NCI-H2227 (cell line): ENCODE results near the gene GPD2.

ENCODE experiments used
- DNase-seq: peaks from one replicate; lab custom pipeline; 2025; ENCODE audit not compliant: unreplicated experiment; lab: John Stamatoyannopoulos, UW

The GPD2 gene

DNA sequence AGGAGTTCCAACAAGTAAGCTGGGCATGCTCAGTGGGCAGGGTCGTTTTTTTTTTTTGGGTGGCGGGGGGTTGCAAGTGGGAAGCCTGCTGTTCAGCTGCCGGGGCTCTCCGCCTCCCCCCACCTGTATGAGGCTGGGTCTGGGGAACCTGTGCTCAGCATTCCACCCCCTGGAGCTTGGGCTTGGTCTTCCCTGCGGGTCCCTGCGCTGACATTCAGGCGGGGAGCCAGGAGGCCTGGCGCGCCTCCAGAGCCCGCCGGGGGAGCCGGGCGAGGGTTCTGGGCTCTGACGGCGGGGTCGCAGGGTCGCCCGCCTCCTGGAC lies 822 bp upstream of the GPD2 start:
- DNase-seq: no peak

DNA sequence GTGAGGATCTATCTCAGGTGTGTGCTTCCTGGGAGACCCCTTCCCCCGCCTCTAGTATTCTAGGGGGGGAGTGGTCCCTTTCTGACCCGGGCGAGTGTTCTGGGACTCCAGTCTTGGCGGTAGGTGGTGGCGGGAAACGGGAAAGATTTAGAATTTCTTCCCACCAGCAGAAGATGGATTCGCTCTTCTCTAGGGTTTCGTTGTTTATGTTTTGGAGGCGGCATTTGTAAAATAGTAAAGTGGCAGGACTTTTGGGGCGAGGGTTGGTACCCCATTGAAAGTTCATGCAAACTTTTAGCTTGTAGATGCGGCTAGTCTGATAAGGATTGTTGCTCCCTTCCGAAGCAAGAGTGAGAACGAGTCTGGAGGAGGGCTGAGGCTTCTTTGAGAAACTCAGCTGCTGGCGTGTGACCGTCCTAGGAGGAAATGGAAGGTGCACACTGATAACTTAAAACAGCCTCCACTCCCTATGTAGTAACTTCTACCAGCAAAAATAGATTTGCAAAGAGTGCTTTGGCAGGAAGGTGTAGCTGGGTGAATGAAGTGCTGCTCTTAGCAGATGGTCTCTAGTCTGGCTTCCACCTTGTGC lies 412 bp downstream of the GPD2 start:
- peak; percentile 44 for DNase-seq

DNA sequence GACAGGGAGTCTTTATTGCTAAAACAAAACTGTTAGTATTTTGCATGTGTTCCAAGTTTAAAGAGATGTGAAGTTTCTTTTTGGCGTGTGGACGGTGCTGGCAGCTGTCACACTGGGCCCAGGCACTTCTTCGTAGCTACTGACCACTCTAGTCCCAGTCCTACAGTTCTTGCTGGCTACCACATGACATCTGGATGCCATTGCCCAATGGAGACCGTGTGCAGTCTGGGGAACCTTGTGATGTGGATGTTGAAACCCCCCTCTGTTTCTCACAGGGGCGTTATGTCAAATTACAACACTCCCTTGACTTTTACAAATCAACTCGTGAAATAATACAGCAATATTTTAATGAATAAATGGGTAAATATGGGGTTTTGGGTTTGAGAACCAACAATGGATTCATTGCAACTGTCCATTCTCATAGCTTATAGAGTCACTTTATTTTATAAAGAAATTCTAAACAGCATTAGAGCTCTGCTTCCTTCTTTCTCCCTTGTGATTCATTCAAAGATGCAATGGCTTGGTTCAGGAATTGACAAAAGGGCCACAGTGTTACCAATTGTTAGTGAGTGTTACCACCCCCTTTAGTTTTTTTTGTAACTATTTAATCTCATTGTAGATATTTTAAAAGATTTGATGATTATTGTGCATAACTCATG lies 1.2 kb downstream of the GPD2 start:
- no peak for DNase-seq

DNA sequence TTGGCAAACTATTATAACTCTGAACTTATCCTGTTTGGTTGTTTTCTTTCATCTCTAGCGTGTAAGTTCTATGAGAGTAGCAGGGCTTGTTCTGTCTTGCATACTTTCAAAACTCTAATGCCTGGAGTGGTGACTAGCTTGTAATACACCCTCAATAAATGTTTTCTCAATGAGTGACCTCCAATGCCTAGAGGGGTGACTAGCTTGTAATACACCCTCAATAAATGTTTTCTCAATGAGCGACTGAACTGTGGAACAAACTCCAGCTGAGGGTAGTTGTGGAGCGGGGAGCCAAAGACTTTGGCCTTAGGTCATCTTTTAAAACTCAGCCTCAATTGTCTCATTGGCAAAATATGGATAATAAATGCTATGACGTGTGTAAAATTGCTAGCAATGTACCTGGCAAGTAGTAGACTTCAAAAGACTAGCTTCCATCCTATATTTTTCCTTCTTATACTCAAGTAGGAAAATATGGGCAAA lies 1.8 kb downstream of the GPD2 start:
- no peak for DNase-seq

DNA sequence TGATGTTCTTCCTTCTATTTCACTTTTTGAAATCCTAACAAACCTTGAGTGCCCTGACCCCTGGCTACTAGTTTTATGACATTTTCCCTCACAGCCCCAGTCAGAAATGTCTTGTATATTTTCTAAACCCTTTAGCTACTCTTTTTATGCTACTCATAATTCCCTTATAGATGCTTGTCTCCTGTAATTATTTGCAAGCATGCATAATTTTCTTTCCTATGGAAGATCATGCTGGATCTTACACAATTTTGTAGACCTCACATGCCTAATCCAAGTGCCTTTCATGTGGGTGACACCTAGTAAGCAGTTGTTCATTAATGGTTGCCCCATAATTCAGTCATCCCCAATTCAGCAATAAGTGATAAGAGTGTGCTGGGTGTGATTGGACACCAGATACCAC lies 6.9 kb downstream of the GPD2 start:
- no peak for DNase-seq

DNA sequence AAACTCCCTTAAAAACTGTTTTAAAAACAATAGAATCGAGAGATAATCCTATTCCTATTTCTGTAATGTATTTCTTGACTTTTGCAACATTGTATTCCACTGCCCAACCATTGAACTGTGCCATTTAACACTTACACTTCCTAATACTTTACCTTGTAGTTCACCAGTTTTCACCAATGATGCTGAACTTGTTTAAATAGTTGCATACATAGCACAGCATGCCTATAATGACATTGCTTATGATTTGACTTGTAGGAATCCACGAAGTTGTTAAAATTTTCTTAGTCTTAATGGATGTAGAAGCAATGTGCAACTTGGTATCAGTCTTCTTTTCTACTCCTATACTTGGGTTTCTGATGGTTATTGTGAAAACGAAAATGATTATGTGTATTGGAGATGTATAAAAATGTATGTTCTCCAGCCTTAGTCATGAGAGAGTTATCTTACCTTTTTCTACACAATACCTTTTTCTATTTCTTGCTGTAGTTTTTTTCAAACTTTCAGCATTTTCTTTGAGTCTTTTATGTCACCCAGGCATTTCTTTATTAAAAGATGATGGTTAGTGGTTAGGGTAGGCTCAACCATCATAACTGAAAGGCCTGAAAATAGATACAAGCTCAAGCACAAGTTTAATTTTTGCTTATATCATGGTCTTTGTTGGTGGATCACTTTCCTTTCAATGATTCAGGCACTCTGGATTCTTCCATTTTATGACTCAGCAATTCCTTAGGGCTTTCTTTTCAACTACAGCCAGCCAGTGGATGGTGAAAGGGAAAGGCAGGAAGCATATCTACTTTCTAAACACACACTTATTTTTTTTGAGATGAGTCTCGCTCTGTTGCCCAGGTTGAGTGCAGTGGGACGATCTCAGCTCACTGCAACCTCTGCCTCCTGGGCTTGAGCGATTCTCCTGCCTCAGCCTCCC lies 9.4 kb downstream of the GPD2 start:
- no peak for DNase-seq

DNA sequence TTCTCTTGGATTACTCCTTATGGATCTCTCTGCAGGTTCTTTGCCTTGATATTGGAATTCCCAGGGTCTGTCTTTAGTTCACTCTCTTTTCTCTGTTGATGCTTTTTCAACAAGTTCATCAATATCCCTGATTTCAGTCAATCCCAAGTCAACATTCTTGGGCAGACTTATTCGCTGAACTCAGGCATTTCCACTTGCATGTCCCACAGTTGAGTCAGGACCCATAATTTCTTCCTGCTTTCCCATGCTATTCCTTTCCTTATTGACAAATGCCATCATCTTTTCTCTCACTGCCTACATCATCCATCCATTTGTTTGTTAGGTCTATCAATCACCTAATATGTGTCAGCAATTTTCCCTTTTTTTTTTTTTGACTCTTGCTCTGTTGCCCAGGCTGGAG lies 11.6 kb downstream of the GPD2 start:
- no peak for DNase-seq

DNA sequence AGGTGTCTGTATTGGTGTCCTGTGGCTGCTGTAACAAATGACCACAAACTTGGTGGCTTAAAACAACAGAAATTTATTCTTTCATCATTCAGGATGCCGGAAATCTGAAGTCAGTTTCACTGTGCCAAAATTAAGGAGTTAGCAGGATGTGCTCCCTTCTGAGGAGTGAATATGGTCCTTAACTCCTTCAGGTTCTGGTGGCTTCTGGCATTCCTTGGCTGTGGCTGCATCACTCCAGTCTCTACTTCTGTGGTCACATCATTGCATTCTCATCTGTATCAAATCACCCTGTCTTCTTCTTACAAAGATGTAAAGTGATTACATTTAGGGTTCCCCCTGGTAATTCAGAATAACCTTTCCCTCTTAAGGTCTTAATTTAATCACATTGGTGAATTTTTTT lies 12.6 kb downstream of the GPD2 start:
- no peak for DNase-seq

DNA sequence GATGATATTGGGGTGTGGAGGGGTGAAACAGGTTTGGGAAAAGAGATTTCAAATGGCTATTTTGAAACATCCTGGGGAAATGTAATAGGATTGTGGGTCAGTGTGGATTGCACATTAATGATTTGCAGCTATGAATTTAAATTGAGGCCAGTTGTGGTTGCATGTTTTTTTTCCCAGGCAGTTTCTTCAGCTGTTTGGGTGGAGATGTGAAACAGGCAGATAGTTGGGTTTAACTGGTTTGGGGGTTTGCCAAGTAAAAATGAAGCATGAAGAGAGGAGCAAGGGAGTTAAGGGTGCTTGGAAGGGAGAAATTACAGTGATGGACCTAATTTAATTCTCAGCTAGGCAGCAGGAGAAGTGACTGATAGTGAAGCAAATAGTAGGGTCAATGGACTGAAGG lies 16.8 kb downstream of the GPD2 start:
- DNase-seq: no peak

DNA sequence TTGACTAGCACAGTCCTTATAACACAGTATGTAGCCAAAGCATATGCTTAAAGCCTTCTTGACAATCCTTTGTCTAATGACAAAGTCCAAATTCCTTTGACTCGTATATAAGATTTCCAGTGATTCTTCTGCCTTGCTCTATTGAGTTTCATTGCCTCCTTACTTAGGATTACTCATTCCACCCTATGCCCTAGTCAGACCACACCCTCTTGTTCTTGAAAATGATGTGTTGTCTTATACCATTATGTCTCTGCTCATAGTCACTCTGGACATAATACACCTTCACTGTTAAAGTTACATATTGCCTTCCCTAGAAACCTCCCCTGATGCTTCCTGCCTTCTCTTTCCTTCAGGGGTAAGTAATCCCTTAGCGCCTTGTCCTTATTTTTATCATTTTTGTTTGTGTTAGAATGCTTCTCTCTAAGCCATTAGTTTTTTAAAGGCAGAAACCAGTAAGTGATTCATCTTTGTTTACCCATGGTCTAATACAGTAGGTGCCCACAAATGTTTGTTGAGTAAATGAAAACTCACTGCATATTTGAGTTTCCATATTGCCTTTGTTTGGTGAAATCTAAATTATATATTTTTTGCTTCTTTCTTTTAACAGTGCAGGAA lies 19.3 kb downstream of the GPD2 start:
- DNase-seq: no peak

DNA sequence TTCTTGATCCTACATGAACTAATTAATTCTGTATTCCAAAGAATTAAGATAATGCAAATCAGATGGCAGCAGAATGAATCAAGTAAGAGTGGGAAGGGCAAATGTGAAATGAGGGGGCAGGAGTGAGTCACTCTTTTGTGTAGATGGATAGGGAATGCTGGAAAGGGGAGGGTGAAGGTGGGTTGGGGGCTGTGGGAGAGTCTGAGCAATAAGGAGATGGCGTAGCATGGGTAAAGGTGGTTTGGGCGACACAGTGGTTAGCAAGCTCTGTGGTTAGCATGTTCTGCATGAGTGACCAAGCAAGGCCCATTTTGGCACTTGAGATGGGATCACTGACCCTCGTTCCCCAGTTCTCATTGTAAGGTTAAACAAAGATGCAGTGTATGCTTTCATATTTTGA lies 20.4 kb downstream of the GPD2 start:
- no peak for DNase-seq

DNA sequence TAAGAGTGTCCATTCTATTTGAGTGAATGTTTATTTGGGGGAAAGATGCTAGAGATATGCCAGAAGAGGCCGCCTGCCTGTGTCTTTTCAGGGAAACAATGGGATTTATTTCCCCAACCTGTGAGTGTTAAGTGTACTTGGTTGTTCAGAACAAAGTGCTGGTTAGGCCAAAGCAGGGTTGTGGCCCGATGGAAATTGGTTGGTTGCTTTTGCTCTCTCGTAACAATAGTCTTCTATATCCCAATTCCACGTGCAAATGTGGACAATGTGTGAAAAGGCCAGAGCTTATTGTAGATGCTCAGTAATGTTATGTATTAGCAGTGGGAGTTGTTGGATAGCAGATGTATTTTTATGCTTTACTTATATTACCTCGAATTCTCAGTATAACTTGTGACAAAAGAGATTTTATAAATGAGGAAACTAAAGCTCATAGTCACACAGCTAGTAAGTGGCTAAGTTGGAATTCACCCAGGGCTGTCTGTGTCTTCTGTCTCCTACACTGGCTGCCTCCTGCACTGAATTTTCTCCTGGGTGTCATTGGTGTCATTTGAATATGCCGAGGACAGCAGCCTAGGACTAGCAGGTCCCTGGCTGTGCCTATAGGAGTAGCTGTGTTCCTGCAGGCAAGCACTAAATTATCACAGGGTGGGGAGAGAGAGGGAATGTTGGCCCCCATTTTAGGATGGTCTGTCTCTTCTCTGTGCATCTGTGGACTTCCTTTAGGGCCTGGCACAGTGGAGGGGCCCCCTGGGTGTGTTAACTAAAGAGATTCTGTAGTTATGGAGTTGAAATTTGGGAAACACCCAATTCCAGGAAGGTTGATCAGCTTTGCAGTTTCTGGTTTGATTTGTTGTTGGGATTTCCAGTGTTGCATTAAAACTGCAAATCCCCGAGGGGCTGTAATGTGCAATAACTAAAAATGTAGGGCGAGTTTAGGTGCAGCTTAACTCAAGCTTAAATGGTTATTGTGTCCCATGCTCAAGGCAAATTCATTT lies 21.6 kb downstream of the GPD2 start:
- DNase-seq: peak; percentile 15

DNA sequence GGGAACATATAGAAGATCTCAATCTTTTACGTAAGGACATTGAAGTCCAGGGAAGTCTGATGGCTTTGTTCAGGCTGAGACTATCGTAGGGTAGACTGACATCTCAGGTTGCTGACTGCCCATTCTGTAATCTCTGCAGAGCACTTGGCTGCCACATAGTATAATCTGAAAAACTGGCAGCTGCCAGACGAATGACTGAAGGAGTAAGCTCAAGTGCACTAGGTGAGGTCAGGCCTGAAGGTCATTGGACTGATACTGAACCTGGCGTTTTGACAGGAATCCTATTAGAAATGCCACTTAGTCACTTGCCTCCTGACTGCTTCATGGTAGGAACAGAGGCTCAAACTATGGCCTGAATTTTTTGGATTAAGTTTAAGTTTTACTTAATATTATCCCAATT lies 23.5 kb downstream of the GPD2 start:
- DNase-seq: no peak

DNA sequence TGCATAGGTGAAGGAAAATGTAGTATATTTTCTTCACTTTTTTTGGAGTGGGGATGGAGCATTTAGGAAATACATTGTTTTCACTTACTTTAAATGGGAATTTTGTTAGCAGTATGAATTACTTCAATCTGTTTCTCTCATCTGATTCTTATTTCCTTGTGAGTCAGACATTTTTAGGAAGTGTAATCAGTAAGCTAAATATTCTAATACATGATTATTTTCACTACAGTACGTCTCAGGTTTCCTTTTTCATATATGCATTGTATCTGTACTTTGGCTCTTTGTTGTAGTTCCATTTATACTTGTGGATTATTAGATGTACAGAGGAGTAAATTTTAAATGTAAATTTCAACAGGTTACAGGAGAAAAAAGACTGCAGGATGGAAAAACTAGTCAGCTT lies 27.9 kb downstream of the GPD2 start:
- no peak for DNase-seq

DNA sequence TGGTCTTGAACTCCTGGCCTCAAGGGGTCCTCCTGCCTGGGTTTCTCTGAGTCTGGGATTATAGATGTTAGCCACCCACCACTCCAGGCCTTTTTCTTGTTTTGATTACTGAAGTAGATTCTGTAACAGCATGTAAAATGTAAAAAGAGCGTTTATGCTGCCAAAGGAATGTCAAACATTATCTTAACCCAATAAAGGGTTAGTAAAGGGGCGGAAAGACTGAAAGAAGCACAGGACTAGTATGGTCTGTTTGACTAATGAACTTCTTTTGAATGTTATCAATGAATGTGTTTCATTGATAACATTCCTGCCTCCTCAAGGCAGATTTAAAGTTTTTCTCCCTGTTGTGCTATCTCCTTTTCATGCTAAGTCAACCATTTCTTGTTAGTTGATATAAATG lies 29.4 kb downstream of the GPD2 start:
- no peak for DNase-seq

DNA sequence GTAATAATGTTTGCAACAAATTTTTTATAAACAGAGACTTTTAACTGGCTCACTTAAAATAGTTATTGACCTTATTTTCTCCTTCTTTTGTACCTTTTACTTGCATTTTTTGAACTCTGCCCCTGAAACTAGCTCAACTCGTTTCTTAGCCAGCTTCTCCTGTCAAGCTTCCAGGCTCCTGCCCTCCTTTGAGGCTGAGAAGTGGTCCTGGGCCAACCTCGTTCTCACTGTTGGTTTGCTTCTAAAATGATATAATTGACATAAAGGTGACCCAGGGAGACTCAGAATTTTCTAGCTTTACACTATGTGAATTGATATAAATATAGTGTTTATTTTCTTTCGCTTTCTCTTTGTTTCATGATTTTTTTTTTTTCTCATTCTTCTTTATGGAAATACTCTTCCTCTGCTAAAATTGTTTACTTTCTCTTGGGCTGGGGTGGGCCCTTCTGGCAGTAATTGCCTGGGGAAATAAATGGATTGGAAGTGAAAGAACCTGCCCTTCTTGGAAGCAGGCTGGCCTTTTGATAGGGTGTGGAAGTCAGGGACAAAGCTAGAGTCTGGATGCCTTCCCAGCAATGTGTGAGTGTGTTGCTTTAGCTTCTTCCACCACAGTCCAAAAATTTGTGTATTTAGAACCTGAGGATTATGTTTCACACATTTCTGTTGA lies 30.7 kb downstream of the GPD2 start:
- peak; percentile 54 for DNase-seq

DNA sequence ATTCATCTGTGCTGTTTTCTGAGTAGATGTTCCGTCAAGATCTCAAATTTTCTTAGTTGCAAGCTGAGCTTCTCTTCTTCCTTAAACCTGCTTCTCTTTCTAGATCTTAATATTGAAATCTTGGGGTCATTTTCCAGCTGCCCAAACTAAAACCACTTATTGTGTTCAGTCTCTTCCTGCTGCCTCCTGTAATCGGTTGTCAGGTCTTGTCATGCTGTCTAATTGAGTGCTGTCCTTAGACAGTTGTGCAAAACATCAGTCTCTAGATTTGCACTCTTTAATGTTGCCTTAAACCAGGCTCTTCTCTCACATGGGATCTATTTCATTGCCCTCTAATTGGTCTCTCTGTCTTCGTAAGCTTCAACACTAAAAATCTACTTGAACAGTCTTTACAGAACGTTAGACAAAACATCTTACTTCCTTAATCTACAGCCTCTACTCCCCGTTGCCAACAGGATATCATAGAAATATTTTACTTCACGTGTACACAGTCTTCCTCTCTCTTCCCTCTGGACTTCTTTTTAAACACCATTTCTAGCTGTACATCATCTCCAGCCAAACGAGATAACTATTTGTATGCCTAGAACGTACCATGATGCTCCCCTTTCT lies 34.9 kb downstream of the GPD2 start:
- DNase-seq: no peak

DNA sequence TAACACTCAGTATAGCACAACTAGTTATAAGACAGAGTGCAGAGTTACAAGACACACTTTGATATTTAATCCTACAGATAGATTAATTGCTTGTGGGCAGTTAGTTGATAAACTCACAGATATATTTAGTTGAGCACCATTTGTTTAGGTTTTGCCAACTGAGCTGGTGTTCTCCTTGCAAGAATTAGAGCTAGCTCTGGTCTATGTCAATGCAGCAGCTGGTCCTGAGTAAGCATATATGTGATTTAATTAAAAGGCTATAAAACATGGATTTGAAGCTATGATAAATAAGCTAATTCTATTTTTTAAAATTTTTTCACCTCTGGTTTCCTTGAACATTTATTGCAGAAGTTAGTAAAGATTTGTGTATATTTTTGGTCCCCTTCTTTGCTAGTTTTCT lies 35.6 kb downstream of the GPD2 start:
- DNase-seq: no peak

DNA sequence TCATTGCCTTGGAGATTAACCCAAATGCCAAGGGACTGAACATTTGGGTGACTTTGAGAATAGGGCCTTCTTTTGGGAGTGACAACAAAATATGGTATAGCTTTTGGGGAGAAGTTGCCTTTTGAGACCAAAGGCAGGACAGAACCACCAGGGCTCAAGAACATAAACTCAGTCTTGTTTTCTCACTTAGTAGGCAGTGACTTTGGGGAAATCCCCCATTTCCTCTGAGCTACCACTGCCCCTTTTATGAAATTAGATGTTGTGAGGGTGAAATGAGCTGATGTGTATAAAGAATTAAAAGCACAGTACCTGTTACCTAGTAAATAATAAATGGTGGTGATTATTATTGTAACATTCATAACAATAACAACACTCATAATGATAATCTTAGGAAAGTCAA lies 36.5 kb downstream of the GPD2 start:
- no peak for DNase-seq

DNA sequence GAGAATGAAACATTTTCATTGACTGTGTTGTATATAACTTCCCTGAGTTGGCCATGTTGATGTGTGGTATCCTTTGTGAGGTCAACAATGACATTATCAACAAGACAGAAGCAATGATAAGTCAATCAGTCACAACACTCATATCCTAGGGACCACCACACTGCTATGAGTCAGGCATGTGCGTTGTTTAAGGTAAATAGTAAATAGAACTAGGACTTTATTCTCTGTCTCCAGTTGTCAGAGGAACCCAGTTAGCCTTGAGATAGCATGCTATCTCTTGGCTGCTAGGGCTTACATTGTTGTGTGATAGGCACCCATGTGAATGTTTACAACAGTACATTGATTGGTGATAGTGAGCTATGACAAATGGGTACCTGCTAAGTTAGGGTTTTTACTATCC lies 37.3 kb downstream of the GPD2 start:
- no peak for DNase-seq
